Endothelial cell of umbilical vein (primary cell): ENCODE data around the gene SORCS3. TPM values are rescaled to one million over a fixed set of nuclear protein-coding genes. Genes with fewer than 3 reads are reported as not detected.

Experiments used
- BruUV-seq: library from RNA; stranded (reverse); fragments of 400-500 nt; replicated peaks from 2 replicates; lab custom pipeline; 2021; lab: Mats Ljungman, UMichigan
- CTCF ChIA-PET: fragments of 300-600, 350-600 bp; sonication (Branson Sonifier 250); formaldehyde crosslinking; loops from one replicate; lab custom pipeline; 2021; ENCODE audit warnings: antibody characterized with exemption, inconsistent platforms; lab: Charles Lee
- POLR2A ChIA-PET: fragments of 300-600, 350-600 bp; sonication (Branson Sonifier 250); formaldehyde crosslinking; loops from one replicate; lab custom pipeline; 2021; ENCODE audit warnings: antibody characterized with exemption, inconsistent platforms; lab: Charles Lee
- DNase-seq: peaks from one replicate; pipeline ENCODE4 v3.0.0-alpha.2; 2011; ENCODE audit warnings: low read depth, low spot score
- FAIRE-seq: peaks from 2 replicates; lab custom pipeline; 2011; peaks lifted over from hg19 to GRCh38; lab: Jason Lieb, UNC
- H2AFZ ChIP-seq: 2 replicates; pipeline ENCODE4 v1.6.0; 2012; ENCODE audit warnings: low read depth, low read length, control low read depth, inconsistent platforms
- H3K27ac ChIP-seq: 2 replicates; pipeline ENCODE4 v1.5.1; 2011; ENCODE audit warnings: low read depth, mild to moderate bottlenecking, control low read depth, low read length, moderate library complexity; ENCODE audit not compliant: insufficient read depth
- H3K27me3 ChIP-seq, 2 experiments: 2 replicates each; pipeline versions ENCODE4 v1.6.0 to v1.6.1; 2011; ENCODE audit warnings: low read length in 2 of 2, mixed read lengths in 1 of 2; ENCODE audit not compliant: control insufficient read depth in 2 of 2, insufficient read depth in 2 of 2
- H3K36me3 ChIP-seq, 2 experiments: 2 replicates in 1 of 2; 3 replicates in 1 of 2; pipeline ENCODE4 v1.5.1; 2011; ENCODE audit warnings: low read length in 2 of 2, mild to moderate bottlenecking in 1 of 2, moderate library complexity in 1 of 2; ENCODE audit not compliant: control insufficient read depth in 2 of 2, insufficient read depth in 2 of 2; ENCODE audit errors: extremely low read depth in 1 of 2
- H3K4me1 ChIP-seq: 3 replicates; pipeline ENCODE4 v1.5.1; 2011; ENCODE audit warnings: mild to moderate bottlenecking, low read length; ENCODE audit not compliant: control insufficient read depth, insufficient read depth; ENCODE audit errors: extremely low read depth
- H3K4me2 ChIP-seq: 2 replicates; pipeline ENCODE4 v1.6.1; 2011; ENCODE audit warnings: low read length, control low read depth, mixed read lengths; ENCODE audit not compliant: insufficient read depth
- H3K4me3 ChIP-seq, 3 experiments: fragments of 200-600 bp in 1 of 3; sonication (generic), shearing (Covaris generic) in 1 of 3; replicated peaks in 1 of 3; 2 replicates each; pipeline ENCODE4 v1.5.1; 2011 to 2016; ENCODE audit warnings: control low read depth in 3 of 3, low read length in 3 of 3, mild to moderate bottlenecking in 2 of 3, inconsistent platforms in 1 of 3, low read depth in 1 of 3, moderate library complexity in 1 of 3; ENCODE audit not compliant: insufficient read depth in 1 of 3
- H3K79me2 ChIP-seq: 2 replicates; pipeline ENCODE4 v1.6.0; 2012; ENCODE audit warnings: low read length, inconsistent platforms; ENCODE audit not compliant: control insufficient read depth, insufficient read depth
- H3K9ac ChIP-seq: replicated peaks from 2 replicates; pipeline ENCODE3; 2011; ENCODE audit warnings: low read length, control low read depth; ENCODE audit not compliant: insufficient read depth; ENCODE audit errors: extremely low read depth
- H3K9me1 ChIP-seq: replicated peaks from 3 replicates; pipeline ENCODE4 v1.6.0; 2011; ENCODE audit warnings: mild to moderate bottlenecking, low read length; ENCODE audit not compliant: control insufficient read depth, insufficient read depth; ENCODE audit errors: extremely low read depth
- H3K9me3 ChIP-seq: replicated peaks from 2 replicates; pipeline ENCODE4 v1.5.1; 2012; ENCODE audit warnings: low read length, inconsistent platforms; ENCODE audit not compliant: control insufficient read depth, insufficient read depth
- H4K20me1 ChIP-seq: replicated peaks from 2 replicates; pipeline ENCODE3; 2011; ENCODE audit warnings: mild to moderate bottlenecking, low read length; ENCODE audit not compliant: control insufficient read depth, insufficient read depth; ENCODE audit errors: extremely low read depth
- CTCF ChIP-seq, 2 donors: IDR thresholded peaks; 1 replicate in 1 of 2; 2 replicates in 1 of 2; pipeline ENCODE4 v1.5.1; 2011; ENCODE audit warnings: low read length in 2 of 2, mild to moderate bottlenecking in 2 of 2, moderate library complexity in 2 of 2, control low read depth in 1 of 2, inconsistent platforms in 1 of 2, low read depth in 1 of 2; ENCODE audit not compliant: insufficient read depth in 1 of 2; ENCODE audit errors: extremely low read depth in 1 of 2
- EZH2 ChIP-seq: IDR thresholded peaks from 2 replicates; pipeline ENCODE4 v1.6.1; 2012; ENCODE audit warnings: borderline replicate concordance, low read depth, mild to moderate bottlenecking, moderate library complexity, low read length, inconsistent platforms; ENCODE audit not compliant: severe bottlenecking
- FOS ChIP-seq: IDR thresholded peaks from 2 replicates; pipeline ENCODE4 v1.6.1; 2011; ENCODE audit warnings: mild to moderate bottlenecking, low read length, moderate library complexity, borderline replicate concordance; ENCODE audit not compliant: insufficient read depth
- GATA2 ChIP-seq: IDR thresholded peaks from 2 replicates; pipeline ENCODE4 v1.7.0; 2011; ENCODE audit warnings: low read depth, mild to moderate bottlenecking, moderate library complexity, mixed read lengths, low read length; ENCODE audit not compliant: insufficient read length, insufficient read depth
- JUN ChIP-seq: IDR thresholded peaks from 2 replicates; pipeline ENCODE4 v1.6.1; 2011; ENCODE audit warnings: borderline replicate concordance, low read depth; ENCODE audit not compliant: insufficient read length, insufficient read depth
- MAX ChIP-seq: IDR thresholded peaks from 2 replicates; pipeline ENCODE4 v1.6.1; 2011; ENCODE audit not compliant: insufficient read depth, insufficient read length
- MYC ChIP-seq: IDR thresholded peaks from one replicate; pipeline ENCODE4 v1.6.1; 2011; ENCODE audit warnings: mild to moderate bottlenecking, low read depth, low read length
- POLR2A ChIP-seq: IDR thresholded peaks from 2 replicates; pipeline ENCODE4 v1.6.1; 2012; ENCODE audit warnings: low read depth, mild to moderate bottlenecking, control low read depth, low read length
- POLR2AphosphoS5 ChIP-seq: IDR thresholded peaks from 2 replicates; pipeline ENCODE4 v1.6.1; 2012; ENCODE audit warnings: low read depth, mild to moderate bottlenecking, control low read depth, low read length, moderate library complexity; ENCODE audit not compliant: insufficient read depth
- dilution Hi-C: fragments of 300-500 bp; cut with MboI; formaldehyde crosslinking; loops from one replicate; pipeline ENCODE4 v1.15.0; 2019; ENCODE audit warnings: low sequenced_read_pairs; ENCODE audit not compliant: extremely low pct_ligation_motif_present
- intact Hi-C: fragments of 100-400 bp; cut with micrococcal nuclease; formaldehyde crosslinking; loops from one replicate; pipeline ENCODE4 v1.10.0; 2022
- polyA plus RNA-seq, 4 experiments: library from polyadenylated mRNA; depleted of rRNA in 3 of 4; stranded (reverse) in 3 of 4; unstranded in 1 of 4; fragments of >200 nt; gene quantifications; 2 replicates each; pipeline versions ENCODE4 v1.2.1 to v1.2.3, GENCODE V29; 2011 to 2012; ENCODE audit warnings: missing spikeins in 1 of 4
- total RNA-seq: library from RNA; stranded (reverse); gene quantifications from 2 replicates; pipeline ENCODE4 v1.2.3, GENCODE V29; 2021

Gene SORCS3
- total and polyA plus RNA-seq, 2 donors (not counting 3 experiments of a cell fraction or from before 2014, with no cell fraction given): not detected

DNA sequence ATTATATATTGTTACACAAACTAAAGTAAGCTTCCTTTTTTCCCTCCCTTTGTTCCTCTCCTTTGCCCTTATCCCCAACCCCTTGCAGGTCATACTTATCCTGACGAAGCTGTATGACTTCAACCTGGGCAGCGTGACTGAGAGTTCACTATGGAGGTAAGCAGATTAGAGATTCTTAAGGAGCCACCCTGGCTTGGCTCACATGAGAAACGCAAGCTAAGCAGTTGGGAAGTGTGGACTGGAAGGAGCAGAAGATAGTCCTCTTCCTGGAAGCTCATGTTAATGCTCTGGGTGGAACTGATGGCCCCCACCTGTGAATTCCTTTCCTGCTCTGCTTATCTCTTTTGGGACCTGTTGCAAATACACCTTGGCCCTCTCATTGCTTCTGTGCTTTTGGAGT is 201.6 kb downstream of the SORCS3 start:
- ChIA-PET CTCF (no interaction called here), POLR2A (no interaction called here)
- Histone ChIP-seq H3K4me3 (no peak overlapping the region), H3K27me3 (no peaks in the 10 kb centered on the region), H3K36me3 (no peaks in the 10 kb centered on the region), H3K4me2 (no peak overlapping the region), H4K20me1 (no peaks in the 10 kb centered on the region), H2AFZ (no peak overlapping the region), H3K79me2 (no peaks in the 10 kb centered on the region), H3K9ac (no peak overlapping the region), H3K4me1 (no peaks in the 10 kb centered on the region), H3K27ac (no peak overlapping the region), H3K9me3 (peaks cover 7% of the 10 kb centered on the region), H3K9me1 (no peaks in the 10 kb centered on the region)
- DNase-seq: no peak
- intact Hi-C loops: no loop called here
- dilution Hi-C loops: no loop called here
- TF ChIP-seq EZH2 (no peak), FOS (no peak), GATA2 (no peak), POLR2A (no peak), MYC (no peak), POLR2AphosphoS5 (no peak), JUN (no peak), CTCF (IDR thresholded peaks at IDR 0.05; ENCODE audit: extremely low read depth in 1 of 2, insufficient read depth in 1 of 2, low read depth in 1 of 2, low read length in 2 of 2) (no peak), MAX (no peak)
- no TSS peak for BruUV-seq
- no peak for FAIRE-seq
